HG02763 (cell line): ENCODE results near the gene ACAD8.

ENCODE experiments used
- ATAC-seq: cut with Tn5 transposase; IDR thresholded peaks from one replicate; pipeline ENCODE4 v1.9.1; 2021; ENCODE audit warnings: mild to moderate bottlenecking, moderate library complexity; ENCODE audit not compliant: unreplicated experiment

Gene ACAD8

DNA sequence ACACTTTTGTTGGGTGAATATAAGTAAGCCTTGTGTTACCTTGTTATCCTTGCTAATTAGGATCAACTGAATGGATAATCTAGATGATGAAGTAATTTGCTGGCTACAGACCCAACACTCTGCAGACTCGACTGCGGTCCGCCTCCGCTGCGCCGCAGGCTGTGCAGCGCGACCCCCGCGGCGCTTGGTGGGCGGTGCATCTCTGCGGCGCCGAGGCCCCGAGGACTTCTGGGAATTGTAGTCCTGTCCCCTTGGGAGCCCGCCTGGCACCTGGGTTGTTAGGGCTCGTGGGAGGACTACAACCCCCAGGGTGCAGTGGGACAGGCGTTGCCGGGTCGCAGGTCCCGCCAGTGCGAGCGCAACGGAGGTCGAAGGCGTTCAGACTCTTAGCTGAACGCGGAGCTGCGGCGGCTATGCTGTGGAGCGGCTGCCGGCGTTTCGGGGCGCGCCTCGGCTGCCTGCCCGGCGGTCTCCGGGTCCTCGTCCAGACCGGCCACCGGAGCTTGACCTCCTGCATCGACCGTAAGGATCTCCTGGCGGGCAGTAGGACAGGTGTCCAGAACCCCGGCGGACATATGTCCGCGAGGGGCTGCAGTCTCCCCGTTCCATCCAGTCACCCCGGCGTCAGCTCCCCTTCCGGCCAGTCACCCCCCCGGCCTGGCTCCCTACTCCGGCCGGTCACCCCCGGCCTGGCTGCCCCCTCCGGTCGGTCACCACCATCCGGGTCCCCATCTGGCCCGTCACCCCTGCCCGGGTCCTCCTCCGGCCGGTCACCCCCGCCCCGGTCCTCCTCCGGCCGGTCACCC is at the start of gene ACAD8, which contains the start of gene THYN1:
ACAD8 (plus strand) TSS at position 381 of the 806 bp plus-strand sequence; CDS start at position 414, 33 bp downstream.
THYN1 (minus strand) TSS at position 165 of the 806 bp plus-strand sequence. CDS start 470 bp downstream, outside the sequence.
- peak; percentile 99 for ATAC-seq

DNA sequence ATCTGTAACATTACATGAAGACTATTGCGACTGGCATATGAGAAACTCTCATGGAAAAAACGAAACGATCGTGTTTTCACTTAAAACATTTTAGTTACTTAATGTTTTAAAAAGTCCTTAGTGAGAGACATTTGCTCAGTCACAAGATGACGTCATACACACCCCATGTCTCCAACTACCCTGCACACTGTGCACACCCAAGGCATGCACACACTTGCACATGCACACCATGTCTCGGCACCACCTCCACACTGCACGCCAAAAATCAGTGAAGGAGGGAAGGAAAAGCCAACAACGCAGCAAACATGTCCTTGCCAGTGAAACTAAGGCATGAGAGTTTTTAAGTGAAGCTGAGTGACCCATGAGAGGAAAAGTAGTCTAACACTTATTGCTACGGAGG is 47.6 kb upstream of the ACAD8 start:
- no peak for ATAC-seq

DNA sequence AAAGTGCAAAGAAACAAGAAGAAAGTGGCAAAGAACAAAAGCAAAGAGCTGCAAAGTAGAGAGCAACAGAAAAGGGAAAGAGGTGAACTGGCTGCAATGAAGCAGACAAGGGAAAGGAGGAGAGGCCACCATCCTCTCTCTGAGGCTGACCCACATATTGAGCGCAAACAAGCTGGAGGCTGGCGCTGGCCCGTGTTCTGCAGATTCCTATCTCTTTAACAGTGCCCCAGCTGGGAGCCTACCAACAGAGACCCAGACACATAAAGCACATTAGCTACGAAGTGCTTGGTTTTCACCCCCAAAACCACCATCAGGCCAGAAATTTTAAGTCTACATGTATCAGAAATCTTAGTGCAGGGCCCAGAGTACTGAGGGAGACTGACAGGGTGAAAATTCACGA is 47.2 kb upstream of the ACAD8 start:
- ATAC-seq, result no peak

DNA sequence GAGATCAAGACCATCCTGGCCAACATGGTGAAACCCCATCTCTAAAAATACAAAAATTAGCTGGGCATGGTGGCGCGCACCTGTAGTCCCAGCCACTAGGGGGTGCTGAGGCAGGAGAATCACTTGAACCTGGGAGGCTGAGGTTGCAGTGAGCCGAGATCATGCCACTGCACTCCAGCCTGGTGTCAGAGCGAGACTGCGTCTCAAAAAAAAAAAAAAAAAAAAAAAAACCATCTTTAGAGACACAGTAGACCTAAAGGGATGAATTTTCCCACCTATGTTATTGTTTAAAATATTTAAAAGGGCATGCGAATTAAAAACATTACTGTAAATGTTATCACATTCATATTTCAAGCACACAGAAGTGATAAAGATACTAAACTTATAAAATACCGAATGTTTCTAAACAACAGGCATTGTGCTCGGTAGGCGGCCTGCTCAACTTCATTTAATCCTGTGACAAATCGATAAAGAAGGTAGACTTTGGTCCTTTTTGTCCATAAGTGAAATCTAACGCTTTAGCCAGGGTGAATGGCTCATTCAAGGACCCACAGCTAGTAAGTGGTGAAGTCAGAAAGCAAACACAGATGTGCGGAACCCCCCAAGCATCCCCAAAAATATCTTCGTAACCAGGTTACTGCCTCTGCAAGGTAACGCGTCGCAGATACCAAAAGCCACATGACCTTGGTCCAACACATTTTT is 45.7 kb upstream of the ACAD8 start:
- ATAC-seq, result no peak

DNA sequence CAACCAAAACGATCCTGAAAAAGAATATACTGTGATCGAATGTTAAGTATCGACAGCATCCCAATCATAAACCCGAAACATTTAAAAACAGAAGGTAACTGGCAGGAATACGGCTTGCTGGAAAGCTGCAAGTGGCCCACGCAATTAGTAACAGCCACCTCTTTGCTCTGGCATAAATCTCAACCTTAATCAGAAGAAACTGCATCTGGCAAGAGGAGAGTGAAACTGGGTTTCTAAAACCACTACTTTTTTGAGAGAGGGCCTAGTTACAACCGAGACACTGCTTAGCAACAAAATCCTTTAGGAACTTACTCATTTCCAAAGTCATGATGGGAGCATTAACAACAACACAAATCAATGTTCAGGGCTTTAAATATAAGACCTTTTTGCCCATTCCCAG is 37.5 kb upstream of the ACAD8 start:
- no peak for ATAC-seq

DNA sequence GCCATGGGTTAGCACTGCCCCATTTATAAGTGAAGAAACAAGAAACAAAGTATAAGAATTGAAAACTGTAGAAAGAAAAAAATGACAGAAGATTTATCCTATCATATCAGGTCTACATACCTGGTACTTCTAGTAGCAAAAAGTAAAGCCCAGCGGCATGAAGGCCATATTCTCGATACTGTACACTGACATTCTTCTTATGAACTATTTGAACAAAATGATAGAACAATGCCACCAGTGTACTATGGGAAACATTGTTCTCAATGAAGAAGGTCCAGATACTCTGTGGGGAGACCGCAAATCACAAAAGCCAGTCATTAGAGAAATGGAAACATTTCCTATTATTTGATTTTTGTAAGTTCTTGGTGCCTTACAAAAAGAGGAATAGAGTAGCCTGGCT is 36.6 kb upstream of the ACAD8 start:
- no peak for ATAC-seq

DNA sequence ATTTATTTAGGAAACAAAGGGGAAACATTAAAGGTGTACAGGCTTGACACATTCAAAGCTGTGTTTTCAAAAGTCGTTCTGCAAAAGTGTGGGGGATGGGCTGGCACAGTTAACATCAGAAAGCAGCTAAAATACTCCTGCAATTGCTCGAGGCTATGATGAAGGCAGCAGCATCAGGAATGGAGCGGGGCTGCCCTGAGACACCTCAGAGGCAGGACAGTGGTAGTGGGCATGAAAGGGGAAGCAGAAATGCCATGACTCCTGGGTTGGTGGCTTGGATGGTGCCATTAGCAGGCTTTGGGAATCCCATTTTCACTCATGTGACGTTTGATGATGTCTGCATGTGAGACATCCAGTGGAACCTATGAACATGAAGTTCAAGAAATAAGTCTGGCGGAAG is 30.2 kb upstream of the ACAD8 start:
- ATAC-seq, result no peak

DNA sequence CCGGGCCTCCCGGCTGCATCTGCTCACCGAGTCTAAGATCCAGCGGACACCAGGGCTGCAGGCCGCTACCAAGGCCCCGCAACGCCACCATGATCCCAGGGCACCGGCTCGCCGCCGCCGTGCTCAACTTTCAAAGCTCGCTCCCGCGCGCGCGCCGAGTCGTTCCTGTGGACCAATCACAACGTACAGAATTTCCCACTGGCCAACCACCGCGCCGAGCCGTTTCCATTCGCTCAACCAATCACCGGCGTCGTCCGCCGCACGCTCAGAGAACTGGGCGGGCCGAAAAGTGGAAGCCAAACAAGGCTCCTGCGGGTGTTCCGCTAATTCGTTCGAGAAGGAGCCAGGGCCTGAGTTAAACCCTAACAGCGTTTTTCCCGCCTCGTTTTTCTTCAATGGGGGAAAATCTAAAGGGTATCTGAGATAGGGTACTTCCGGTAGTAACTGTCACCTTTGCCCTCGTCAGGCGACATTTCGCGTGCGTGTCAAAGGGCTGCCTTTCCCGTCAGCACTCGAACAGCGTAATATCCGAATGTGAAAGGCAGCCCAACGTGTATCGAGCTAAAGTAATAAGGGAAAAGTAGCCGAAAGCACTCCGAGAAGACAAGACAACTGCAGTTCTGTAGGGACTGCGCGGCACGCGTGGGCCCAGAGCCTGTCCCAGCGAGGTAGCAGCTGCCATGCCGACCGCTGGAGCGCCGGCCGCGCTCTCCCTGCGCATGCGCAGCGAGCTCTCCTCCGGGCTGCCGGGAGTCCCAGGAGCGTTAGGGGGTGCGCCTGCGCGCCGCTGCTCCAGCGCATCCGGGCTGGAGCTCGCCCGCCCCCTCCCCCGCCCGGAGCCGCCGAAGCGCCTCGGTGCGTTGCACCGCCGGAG is 29.3 kb upstream of the ACAD8 start, which contains the start of the genes NCAPD3 and VPS26B:
NCAPD3 (minus strand) TSS at position 132 of the 874 bp plus-strand sequence; CDS start at position 91, 41 bp downstream.
VPS26B (plus strand) TSS at position 836 of the 874 bp plus-strand sequence. CDS start 452 bp downstream, outside the sequence.
- peak; percentile 77 for ATAC-seq

DNA sequence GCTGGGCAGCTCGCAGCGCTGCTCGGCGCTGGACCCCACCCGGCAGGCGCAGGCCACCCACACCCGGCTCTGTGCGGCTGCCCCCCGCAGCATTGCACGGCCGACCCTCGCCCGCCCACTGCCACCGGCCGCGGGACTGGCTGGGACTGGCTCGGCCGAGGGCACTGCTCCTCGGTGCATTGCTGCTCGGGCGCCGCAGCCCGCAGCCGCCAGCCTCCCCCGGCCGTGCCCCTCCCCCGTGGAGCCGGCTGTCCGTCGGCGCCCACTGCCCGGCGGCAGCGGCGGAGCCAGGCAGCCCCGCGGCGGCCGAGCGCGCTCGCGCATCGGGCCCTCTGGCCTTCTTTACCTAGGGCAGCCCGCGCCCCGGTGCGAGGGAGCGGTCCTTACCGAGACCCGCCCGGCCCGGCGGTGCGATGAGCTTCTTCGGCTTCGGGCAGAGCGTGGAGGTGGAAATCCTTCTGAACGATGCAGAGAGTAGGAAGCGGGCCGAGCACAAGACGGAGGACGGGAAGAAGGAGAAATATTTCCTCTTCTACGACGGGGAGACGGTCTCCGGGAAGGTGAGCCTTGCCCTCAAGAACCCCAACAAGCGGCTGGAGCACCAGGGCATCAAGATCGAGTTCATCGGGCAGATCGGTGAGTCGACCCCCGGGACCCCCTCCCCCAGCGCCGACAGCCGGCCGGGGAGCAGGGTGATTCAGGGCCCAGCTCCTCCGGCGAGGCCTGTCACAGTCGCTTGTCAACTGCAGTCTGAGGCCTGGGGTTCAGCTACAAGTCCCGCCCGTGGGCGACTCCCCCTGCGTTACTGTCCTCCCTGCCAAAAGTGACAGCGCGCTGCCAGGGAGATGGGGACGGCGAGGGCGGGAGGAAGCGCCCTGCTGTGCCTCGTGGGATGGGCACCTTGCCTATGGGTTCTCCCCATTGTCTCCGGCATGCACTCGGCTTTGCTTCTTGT is 28.4 kb upstream of the ACAD8 start:
- ATAC-seq, result peak; percentile 14

DNA sequence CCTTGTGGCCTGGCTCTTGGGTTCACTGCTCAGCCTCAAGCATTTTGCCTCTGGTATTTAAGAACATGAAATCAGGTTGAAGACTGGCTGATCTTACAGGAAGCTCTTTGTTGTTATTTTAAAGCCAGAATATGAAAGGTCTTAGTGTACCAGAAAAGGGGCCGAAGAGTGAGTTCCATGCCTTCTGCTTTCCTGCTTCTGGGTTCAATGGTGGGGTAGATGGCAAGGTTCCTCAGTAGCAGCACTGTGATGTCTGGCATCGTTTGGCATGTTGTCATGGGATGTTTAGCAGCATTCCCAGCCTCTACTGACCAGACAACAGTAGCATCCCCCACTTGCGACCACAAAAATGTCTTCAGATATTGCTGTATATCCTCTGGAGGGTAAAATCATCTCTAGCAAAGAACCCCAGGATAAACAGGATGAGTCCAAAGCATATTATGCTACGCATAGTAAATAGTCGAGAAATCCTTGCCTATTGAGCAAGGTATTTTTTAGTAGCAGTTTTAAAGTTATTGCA is 26.5 kb upstream of the ACAD8 start:
- ATAC-seq, result no peak

DNA sequence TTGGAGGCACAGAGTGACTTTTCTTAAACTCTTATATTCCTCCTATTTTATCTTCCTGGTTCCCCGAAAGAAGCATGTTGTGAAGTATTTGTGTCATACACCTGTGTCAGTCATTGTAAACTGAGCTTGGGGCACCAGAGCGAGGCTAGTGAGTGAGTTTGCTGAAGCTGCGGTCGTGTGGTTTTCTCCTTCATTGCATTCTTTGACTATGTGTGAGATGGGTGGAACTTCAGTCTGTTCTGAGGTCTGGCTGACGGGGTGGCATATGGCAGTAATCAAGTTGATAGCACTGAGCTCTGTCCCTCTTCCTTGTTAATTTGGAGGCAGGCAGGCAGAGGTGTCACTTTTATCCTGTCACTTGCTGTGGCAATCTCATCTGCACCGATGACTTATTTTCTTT is 24.7 kb upstream of the ACAD8 start:
- peak; percentile 42 for ATAC-seq

DNA sequence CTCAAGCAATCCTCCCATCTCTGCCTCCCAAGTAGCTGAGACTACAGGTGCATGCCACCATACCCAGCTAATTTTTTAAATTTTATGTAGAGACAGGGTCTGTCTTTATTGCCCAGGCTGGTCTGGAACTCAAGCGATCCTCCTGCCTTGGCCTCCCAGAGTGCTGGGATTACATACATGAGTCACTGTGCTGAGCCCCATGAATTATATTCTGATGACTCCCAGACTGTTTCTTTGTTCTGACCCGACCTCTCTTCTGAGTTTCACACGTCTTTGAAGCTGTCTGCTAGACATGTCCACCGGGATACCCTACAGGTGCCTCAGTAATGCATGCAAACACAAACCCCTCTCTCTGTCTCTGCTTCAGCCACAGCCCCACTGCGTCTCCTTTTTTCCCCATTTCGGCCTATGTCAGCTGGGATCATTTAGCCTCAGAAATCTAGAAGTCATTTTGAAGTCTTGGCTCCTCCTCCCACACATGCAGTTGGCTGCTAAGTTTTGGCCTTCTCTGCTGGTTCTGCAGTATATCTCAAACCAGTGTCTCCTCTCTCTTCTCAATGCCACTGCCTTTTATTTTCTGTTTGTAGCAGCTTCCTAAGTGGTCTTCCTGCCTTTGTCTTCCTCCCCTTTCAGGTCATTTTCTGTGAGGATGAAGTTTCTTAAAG is 24.1 kb upstream of the ACAD8 start:
- ATAC-seq, result no peak

DNA sequence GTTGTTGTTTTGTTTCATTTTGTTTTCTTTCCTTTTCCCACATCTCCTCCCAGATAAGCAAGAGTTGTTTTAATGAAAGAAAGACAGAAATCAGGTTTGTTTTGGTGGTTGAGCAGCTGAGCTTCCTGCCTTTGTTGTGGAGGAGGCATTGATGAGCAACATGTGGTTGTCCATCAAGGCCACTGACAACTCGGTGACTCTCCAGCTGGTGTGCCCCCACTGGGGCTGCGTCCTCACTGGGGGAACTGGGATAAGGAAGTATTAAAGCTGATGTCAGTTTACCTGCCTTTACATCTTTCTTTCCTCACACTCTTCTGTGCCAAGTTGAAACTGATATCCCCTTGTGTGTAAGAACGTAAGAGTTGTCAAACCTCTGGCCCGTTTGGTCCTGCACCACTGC is 23.0 kb upstream of the ACAD8 start:
- ATAC-seq, result no peak

DNA sequence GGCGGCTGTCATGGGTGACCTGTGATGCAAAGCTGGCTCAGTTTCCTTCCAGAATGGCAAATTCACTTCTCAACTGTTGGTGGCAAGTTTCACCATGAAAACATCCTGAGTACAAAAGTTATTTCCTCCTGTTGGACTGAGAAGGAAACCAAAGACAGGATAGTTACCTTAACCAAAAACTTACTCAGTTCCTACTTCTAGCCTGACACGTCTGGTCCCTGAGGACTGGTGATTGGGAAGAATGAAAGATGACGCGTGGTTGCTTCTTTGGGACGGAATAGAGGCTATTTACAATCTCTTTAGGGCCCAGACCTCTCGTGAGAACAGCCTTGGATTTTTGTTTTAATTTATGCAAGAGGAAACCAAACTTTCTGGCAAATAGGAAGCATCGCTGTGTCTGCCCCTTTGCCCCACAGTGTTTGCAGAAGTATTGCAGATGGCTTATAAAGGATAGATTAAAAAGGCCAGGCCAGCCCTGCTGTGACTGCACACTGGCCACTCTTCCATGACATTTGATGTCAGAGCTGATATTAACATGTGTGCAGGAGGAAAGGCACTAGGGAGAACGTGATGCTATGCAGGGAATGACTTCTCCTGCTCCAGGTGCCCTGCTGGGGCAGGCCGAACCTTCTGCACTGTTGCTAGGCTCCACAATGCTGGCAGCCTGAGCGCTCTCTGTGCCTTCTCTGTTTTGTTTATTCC is 21.3 kb upstream of the ACAD8 start:
- no peak for ATAC-seq

DNA sequence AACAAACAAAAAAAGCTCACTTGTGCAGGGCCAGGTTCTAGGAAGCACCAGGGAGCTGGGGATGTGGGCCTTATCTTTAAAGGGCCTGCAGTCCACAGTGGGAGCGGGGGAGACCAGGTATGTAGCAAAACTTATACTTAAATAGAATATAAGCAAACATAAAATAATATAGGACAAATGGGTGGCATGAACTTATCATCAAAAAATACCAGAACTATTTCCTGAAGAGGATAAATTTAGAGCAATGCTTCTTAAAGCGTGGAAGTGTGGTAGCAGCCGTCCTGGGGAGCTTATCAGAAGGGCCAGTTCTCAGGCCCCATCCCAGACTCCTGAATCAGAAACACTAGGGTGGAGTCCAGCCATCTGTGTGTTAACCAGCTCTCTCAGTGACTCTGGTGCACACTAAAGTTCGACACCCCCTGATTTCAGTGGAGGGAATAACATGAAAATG is 19.6 kb upstream of the ACAD8 start:
- no peak for ATAC-seq

DNA sequence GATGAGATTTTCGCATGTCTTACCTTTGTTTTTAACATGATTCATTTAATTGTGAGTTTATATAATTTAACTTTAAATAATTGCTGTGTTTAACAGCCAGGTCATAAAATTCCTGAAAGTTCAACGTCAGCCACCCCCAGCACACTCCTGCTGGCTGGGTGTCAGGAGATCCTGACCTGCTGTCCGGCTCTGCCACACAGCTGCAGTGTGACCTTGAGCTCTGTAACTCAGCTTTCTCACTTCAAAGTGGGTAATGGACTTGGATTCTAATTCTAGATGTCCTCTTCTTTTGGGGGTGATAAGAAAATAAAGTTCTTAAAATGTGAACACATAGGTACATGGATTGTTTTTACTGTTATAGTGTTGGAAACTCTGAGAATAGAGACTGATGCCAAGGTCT is 18.0 kb upstream of the ACAD8 start:
- no peak for ATAC-seq

DNA sequence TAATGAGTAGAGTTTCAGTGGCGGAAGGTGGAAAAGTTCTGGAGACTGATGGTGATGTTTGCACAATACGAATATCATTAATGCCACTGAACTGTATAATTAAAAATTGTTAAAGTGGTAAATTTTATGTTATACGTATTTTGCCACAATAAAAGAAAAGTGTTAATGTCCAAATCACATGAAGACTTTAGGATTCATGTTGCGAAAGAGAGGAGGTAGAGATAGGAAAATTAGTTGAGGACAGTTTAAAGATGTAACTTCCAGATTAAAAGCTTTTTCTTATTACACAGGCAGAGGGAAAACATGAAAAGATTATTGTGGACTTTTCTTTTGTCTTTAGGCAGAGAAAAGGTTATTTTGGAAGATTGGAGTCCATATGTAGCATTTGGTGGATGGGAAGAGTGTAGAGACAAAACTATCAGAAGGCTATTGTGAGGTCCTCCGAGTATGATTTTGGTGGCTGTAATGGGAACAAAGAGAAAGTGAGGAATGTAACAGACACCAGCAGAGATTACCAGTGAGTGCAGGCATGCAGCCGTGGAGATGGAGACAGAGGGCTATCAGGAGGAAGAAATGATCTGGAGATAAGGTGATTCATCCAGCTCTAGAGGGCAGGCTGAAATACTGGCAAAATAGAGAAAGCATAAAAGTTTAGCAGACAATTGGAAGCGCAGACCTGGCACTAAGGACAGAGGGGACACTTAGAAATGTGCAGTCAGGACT is 16.4 kb upstream of the ACAD8 start:
- ATAC-seq, result no peak

DNA sequence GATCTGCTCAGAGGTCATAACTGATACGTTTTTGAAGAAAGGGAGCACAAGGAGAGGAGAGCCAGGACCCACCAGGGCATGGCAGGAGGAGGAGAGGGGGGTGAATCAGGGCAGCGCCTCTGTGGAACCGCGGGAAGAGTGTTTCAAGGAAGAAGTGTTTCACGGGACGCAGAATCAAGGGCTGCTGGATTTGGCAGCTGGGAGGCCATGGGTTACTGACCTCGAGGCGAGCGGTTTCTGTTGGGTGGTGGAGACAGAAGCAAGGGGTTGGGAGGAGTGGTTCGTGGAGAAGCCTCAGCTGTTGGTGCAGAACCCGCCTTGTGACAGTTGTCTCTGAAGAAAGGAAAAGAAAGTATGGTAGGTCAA is 15.8 kb upstream of the ACAD8 start:
- ATAC-seq, result no peak
